HG02852 (cell line): ENCODE results near the gene PPP1CB.

ENCODE experiments used
- ATAC-seq: cut with Tn5 transposase; IDR thresholded peaks from one replicate; pipeline ENCODE4 v1.9.1; 2021; ENCODE audit warnings: mild to moderate bottlenecking, moderate library complexity; ENCODE audit not compliant: unreplicated experiment

PPP1CB gene

DNA sequence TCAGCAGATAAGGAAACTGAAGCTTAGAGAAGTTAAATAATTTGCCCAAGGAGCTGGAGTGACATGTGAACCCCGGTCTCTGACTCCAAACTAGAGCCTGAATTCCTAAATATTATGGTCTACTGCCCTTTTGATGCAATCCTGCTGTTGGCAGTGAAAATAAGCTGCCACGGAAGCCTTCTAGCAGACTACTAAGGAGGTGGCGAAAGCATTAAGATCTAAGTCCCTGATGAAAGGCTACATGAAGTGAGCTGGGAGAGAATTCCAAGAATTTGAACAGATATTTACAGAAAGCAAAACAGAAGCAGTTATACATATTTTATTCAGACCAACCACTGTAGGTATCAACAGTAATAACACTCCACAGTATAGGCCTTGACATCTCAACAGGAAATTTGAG lies 90.4 kb downstream of the PPP1CB start:
- no peak for ATAC-seq
